ENCODE results near the gene FBLN7.

- TF ChIP-seq CTCF (IDR thresholded peaks at IDR 0.05) = no peak
- no peak for TF ChIP-seq POLR2A (IDR thresholded peaks at IDR 0.05)
Observed at GRCh38 chr2:112153501-112153900, 15.3 kb downstream of the FBLN7 start.

Data from lower leg skin (tissue), 3 donors.